Body of pancreas (tissue), 4 donors: ENCODE results near the gene PKP2. TPM values are rescaled to one million over a fixed set of nuclear protein-coding genes. Genes with fewer than 3 reads are reported as not detected.

ENCODE experiments used
- ATAC-seq: fragments of 150-250 bp; one replicate; pipeline ENCODE4 v1.9.1; 2016
- DNase-seq, 4 donors: peaks; one replicate each; pipeline ENCODE4 v3.0.0-alpha.2; 2019
- H3K27ac ChIP-seq, 4 donors: fragments of 200-600 bp; sonication (generic); 1 replicate in 3 of 4; 2 replicates in 1 of 4; pipeline versions ENCODE4 v1.5.1 to v1.6.1; 2016 to 2019; ENCODE audit warnings: mild to moderate bottlenecking in 1 of 4, mixed read lengths in 1 of 4, moderate library complexity in 1 of 4
- H3K27me3 ChIP-seq, 2 donors: fragments of 200-600 bp; sonication (generic); one replicate each; pipeline ENCODE4 v1.6.0; 2016; ENCODE audit warnings: mild to moderate bottlenecking in 1 of 2
- H3K36me3 ChIP-seq, 2 donors: fragments of 200-600 bp; sonication (generic); replicated peaks in 1 of 2; 2 replicates each; pipeline ENCODE4 v1.5.1; 2016; ENCODE audit warnings: low read depth in 2 of 2; ENCODE audit not compliant: insufficient read depth in 1 of 2
- H3K4me1 ChIP-seq: fragments of 200-600 bp; sonication (generic); one replicate; pipeline ENCODE4 v1.6.0; 2016
- H3K4me3 ChIP-seq, 2 donors: fragments of 200-600 bp; sonication (generic); 1 replicate in 1 of 2; 2 replicates in 1 of 2; pipeline ENCODE4 v1.5.1; 2016 to 2019
- H3K9me3 ChIP-seq, 3 donors: fragments of 200-600 bp; sonication (generic); 1 replicate in 2 of 3; 2 replicates in 1 of 3; pipeline ENCODE4 v1.5.1; 2016
- POLR2A ChIP-seq, 3 donors: fragments of 450-650 bp; IDR thresholded peaks; one replicate each; pipeline ENCODE4 v1.6.1; 2016; ENCODE audit warnings: antibody characterized with exemption in 3 of 3, mild to moderate bottlenecking in 2 of 3
- WGBS, 2 donors: methylation state at CpG; one replicate each; pipeline ENCODE4 v1.1.5; 2017; 5-methylcytosine and 5-hydroxymethylcytosine counted together
- intact Hi-C: fragments of 100-400 bp; cut with DNase I; formaldehyde crosslinking; loops from one replicate; pipeline ENCODE4 v1.15.1; 2023
- total RNA-seq, 2 donors: library from RNA; depleted of rRNA; stranded (reverse); fragments of >200 nt; gene quantifications; one replicate each; pipeline ENCODE4 v1.1.0, GENCODE V29; 2016
- TF ChIP-seq, protein P1 (sequence below), 7 experiments: fragments of 450-650 bp in 4 of 7; fragments of 200-600 bp in 3 of 7; sonication (generic) in 3 of 7; IDR thresholded peaks; one replicate each; pipeline ENCODE4 v1.5.1; 2016 to 2019; ENCODE audit warnings: antibody characterized with exemption in 7 of 7

PKP2 gene
- total RNA-seq, 2 donors from 2014 or later: 6.9 to 31.9 TPM

GRCh38 chr12:32922546-32923297 lies 26.1 kb upstream of the PKP2 start:
- WGBS, 2 donors: 64 to 67% methylated on average over 8 of the region's 8 CpGs
- intact Hi-C loops: no loop called here
- no peaks in the 10 kb centered on the region for H3K9me3 ChIP-seq
- TF ChIP-seq POLR2A (IDR thresholded peaks at IDR 0.05): no peak
- TF ChIP-seq, protein P1, sequence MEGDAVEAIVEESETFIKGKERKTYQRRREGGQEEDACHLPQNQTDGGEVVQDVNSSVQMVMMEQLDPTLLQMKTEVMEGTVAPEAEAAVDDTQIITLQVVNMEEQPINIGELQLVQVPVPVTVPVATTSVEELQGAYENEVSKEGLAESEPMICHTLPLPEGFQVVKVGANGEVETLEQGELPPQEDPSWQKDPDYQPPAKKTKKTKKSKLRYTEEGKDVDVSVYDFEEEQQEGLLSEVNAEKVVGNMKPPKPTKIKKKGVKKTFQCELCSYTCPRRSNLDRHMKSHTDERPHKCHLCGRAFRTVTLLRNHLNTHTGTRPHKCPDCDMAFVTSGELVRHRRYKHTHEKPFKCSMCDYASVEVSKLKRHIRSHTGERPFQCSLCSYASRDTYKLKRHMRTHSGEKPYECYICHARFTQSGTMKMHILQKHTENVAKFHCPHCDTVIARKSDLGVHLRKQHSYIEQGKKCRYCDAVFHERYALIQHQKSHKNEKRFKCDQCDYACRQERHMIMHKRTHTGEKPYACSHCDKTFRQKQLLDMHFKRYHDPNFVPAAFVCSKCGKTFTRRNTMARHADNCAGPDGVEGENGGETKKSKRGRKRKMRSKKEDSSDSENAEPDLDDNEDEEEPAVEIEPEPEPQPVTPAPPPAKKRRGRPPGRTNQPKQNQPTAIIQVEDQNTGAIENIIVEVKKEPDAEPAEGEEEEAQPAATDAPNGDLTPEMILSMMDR (IDR thresholded peaks at IDR 0.05): no peak
- H3K4me1 ChIP-seq: no peaks in the 10 kb centered on the region
- no peak overlapping the region for H3K4me3 ChIP-seq
- H3K36me3 ChIP-seq: no peaks in the 10 kb centered on the region
- DNase-seq (no peak), ATAC-seq (no peak)
- H3K27ac ChIP-seq: no peak overlapping the region
- no peaks in the 10 kb centered on the region for H3K27me3 ChIP-seq

- intact Hi-C loops: no loop called here
- Histone ChIP-seq H3K4me3 (no peak overlapping the region), H3K36me3 (no peaks in the 10 kb centered on the region), H3K27ac (no peak overlapping the region), H3K27me3 (no peaks in the 10 kb centered on the region), H3K9me3 (no peaks in the 10 kb centered on the region), H3K4me1 (no peaks in the 10 kb centered on the region)
- TF ChIP-seq, protein P1 (IDR thresholded peaks at IDR 0.05): no peak
- DNase-seq (no peak), ATAC-seq (no peak)
- WGBS, 2 donors: 25 to 26% methylated on average over 2 of the region's 2 CpGs
Measured at GRCh38 chr12:32921397-32921796, 24.8 kb upstream of the PKP2 start.

DNA sequence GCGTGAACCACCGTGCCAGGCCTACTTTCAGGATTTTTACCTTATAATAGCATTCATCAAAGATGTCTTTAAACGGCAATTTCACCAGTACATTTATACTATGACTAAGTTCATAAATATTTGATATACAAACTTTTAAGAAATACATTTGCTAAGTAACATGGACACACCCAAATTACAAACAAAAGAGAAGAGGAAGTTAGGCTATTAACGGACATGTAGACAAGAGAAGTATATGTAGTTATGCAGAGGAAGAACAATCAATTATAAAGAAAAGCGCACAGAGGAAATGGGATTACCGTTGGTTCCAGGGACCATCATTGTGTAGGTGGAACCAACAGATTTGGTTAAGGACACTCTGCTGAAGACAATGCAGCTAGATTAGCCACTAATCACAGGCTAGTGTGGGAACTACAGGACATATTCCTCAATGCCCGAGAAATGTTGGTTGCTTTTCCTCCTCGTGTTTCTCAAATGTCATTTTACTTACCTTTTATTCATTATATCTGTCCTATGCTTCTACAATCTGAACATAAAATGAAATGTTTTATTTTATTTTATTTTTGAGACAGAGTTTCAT lies 24.0 kb upstream of the PKP2 start:
- no peak for ATAC-seq
- intact Hi-C loops: no loop called here
- DNase-seq: no peak
- H3K27me3 ChIP-seq: no peaks in the 10 kb centered on the region
- WGBS, 2 donors: 37 to 46% methylated on average over 8 of the region's 8 CpGs
- H3K27ac ChIP-seq: no peak overlapping the region
- H3K4me1 ChIP-seq: no peaks in the 10 kb centered on the region
- TF ChIP-seq POLR2A (IDR thresholded peaks at IDR 0.05): no peak
- TF ChIP-seq, protein P1 (IDR thresholded peaks at IDR 0.05): no peak
- H3K36me3 ChIP-seq: no peaks in the 10 kb centered on the region
- H3K4me3 ChIP-seq: no peak overlapping the region
- H3K9me3 ChIP-seq: no peaks in the 10 kb centered on the region

DNA sequence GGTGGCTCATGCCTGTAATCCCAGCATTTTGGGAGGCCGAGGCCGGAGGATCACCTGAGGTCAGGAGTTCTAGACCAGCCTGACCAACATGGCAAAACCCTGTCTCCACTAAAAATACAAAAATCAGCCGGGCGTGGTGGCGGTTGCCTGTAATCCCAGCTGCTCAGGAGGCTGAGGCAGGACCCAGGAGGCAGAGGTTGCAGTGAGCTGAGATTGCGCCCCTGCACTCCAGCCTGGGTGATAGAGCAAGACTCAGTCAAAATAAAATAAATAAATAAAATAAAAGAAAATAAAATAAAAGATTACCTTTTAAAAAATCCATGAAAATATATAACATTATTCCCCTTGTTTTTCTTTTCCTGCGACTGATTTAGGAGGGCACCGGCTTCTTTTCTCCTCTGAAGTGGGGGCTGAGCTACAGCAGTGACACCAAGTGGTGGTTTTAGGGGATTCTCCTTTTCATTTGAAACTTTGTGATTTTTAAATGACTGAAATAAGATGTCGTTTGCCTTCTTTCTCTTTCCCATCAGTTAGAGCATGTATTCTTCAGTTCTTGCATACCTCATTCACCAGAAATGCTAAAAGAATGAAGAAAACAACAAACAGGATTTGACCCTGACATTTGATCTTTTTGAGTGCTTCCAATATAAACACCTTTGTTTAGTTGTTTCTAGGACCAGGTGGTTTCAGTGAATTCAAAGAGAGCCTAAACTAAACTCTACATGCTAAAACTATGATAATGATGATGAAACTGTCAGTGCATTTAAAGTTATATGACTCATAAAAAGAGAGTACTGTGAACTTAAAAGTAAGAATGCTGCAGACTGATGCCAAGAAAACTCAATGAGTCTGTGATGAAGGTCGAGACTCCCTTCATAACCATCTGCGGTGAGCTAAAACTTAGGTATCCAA lies 22.6 kb upstream of the PKP2 start:
- ATAC-seq: peak; percentile 58

More for the DNA sequence above, 22.6 kb upstream of the PKP2 start:
- 44% methylated on average over 11 of the region's 11 CpGs for WGBS, 2 donors
- TF ChIP-seq POLR2A (IDR thresholded peaks at IDR 0.05): peak in 1 of 3 donors; percentile 7
- TF ChIP-seq, protein P1 (IDR thresholded peaks at IDR 0.05): peak; percentile 39 to 71 (median 66)
- H3K4me3 ChIP-seq: no peak overlapping the region
- H3K9me3 ChIP-seq: no peaks in the 10 kb centered on the region
- DNase-seq: peak in 3 of 4 donors; percentile 15 to 25 (median 23)
- no peak overlapping the region for H3K27ac ChIP-seq
- intact Hi-C loops: loop anchor here (5.0 kb wide), 1 partner anchor 162 kb away; the partner anchor contains the start of gene YARS2
- H3K36me3 ChIP-seq: no peaks in the 10 kb centered on the region
- no peaks in the 10 kb centered on the region for H3K27me3 ChIP-seq
- H3K4me1 ChIP-seq: no peaks in the 10 kb centered on the region
